ENCODE measurements around the gene NMB.

NMB gene

GRCh38 chr15:84608707-84609284 lies 49.2 kb downstream of the NMB start:
- Histone ChIP-seq H3K4me1 (ENCODE audit: low read length) (peaks cover 26% of the 10 kb centered on the region), H3K79me2 (ENCODE audit: low read length) (peaks cover 98% of the 10 kb centered on the region)

GRCh38 chr15:84606653-84607120 lies 51.3 kb downstream of the NMB start:
- no peak overlapping the region for H3K4me3 ChIP-seq (ENCODE audit: low read length)
- H3K4me2 ChIP-seq (ENCODE audit: low read length): no peak overlapping the region
- H2AFZ ChIP-seq (ENCODE audit: low read depth, low read length): no peak overlapping the region
- H4K20me1 ChIP-seq (ENCODE audit: insufficient read depth, low read length): peaks cover 20% of the 10 kb centered on the region
- H3K9me3 ChIP-seq (ENCODE audit: insufficient read depth, low read length): no peaks in the 10 kb centered on the region
- H3K79me2 ChIP-seq (ENCODE audit: low read length): peaks cover 98% of the 10 kb centered on the region
- peaks cover 41% of the 10 kb centered on the region for H3K4me1 ChIP-seq (ENCODE audit: low read length)
- no peaks in the 10 kb centered on the region for H3K27me3 ChIP-seq (ENCODE audit: low read depth, low read length)
- peaks cover 56% of the 10 kb centered on the region for H3K36me3 ChIP-seq (replicated peaks; ENCODE audit: low read depth, low read length)
- H3K27ac ChIP-seq (ENCODE audit: low read length): no peak overlapping the region
- H3K9ac ChIP-seq (ENCODE audit: low read length): no peak overlapping the region
- TF ChIP-seq EZH2phosphoT487 (IDR thresholded peaks at IDR 0.05; ENCODE audit: low read depth) (no peak), CTCF (IDR thresholded peaks at IDR 0.05; ENCODE audit: low read depth, low read length) (no peak)

More at GRCh38 chr15:84608707-84609284, 49.2 kb downstream of the NMB start:
- H3K4me3 ChIP-seq (ENCODE audit: low read length): no peak overlapping the region
- no peak overlapping the region for H3K27ac ChIP-seq (ENCODE audit: low read length)
- peaks cover 62% of the 10 kb centered on the region for H3K36me3 ChIP-seq (replicated peaks; ENCODE audit: low read depth, low read length)
- H3K27me3 ChIP-seq (ENCODE audit: low read depth, low read length): no peaks in the 10 kb centered on the region
- no peak overlapping the region for H3K4me2 ChIP-seq (ENCODE audit: low read length)
- no peaks in the 10 kb centered on the region for H3K9me3 ChIP-seq (ENCODE audit: insufficient read depth, low read length)
- H4K20me1 ChIP-seq (ENCODE audit: insufficient read depth, low read length): peaks cover 30% of the 10 kb centered on the region
- no peak overlapping the region for H3K9ac ChIP-seq (ENCODE audit: low read length)
- H2AFZ ChIP-seq (ENCODE audit: low read depth, low read length): no peak overlapping the region
- TF ChIP-seq CTCF (IDR thresholded peaks at IDR 0.05; ENCODE audit: low read depth, low read length): no peak
- no peak for TF ChIP-seq EZH2phosphoT487 (IDR thresholded peaks at IDR 0.05; ENCODE audit: low read depth)

GRCh38 chr15:84605554-84605882 lies 52.5 kb downstream of the NMB start:
- H3K4me3 ChIP-seq (ENCODE audit: low read length): peak overlapping the region; percentile 97
- H3K36me3 ChIP-seq (replicated peaks; ENCODE audit: low read depth, low read length): peaks cover 51% of the 10 kb centered on the region
- H4K20me1 ChIP-seq (ENCODE audit: insufficient read depth, low read length): peaks cover 17% of the 10 kb centered on the region
- no peaks in the 10 kb centered on the region for H3K9me3 ChIP-seq (ENCODE audit: insufficient read depth, low read length)
- peak overlapping the region; percentile 81 for H3K27ac ChIP-seq (ENCODE audit: low read length)
- H2AFZ ChIP-seq (ENCODE audit: low read depth, low read length): no peak overlapping the region
- peaks cover 94% of the 10 kb centered on the region for H3K79me2 ChIP-seq (ENCODE audit: low read length)
- H3K27me3 ChIP-seq (ENCODE audit: low read depth, low read length): no peaks in the 10 kb centered on the region
- peaks cover 41% of the 10 kb centered on the region for H3K4me1 ChIP-seq (ENCODE audit: low read length)
- H3K4me2 ChIP-seq (ENCODE audit: low read length): peak overlapping the region; percentile 76
- TF ChIP-seq CTCF (IDR thresholded peaks at IDR 0.05; ENCODE audit: low read depth, low read length) (no peak), EZH2phosphoT487 (IDR thresholded peaks at IDR 0.05; ENCODE audit: low read depth) (no peak)
- H3K9ac ChIP-seq (ENCODE audit: low read length): peak overlapping the region; percentile 62

Data from OCI-LY3 (cell line).